GM21515 (cell line): ENCODE measurements around the gene GSTA4.

ENCODE experiments used
- ATAC-seq: cut with Tn5 transposase; IDR thresholded peaks from one replicate; pipeline ENCODE4 v1.9.1; 2021; ENCODE audit not compliant: unreplicated experiment

Gene GSTA4, protein sequence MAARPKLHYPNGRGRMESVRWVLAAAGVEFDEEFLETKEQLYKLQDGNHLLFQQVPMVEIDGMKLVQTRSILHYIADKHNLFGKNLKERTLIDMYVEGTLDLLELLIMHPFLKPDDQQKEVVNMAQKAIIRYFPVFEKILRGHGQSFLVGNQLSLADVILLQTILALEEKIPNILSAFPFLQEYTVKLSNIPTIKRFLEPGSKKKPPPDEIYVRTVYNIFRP

DNA sequence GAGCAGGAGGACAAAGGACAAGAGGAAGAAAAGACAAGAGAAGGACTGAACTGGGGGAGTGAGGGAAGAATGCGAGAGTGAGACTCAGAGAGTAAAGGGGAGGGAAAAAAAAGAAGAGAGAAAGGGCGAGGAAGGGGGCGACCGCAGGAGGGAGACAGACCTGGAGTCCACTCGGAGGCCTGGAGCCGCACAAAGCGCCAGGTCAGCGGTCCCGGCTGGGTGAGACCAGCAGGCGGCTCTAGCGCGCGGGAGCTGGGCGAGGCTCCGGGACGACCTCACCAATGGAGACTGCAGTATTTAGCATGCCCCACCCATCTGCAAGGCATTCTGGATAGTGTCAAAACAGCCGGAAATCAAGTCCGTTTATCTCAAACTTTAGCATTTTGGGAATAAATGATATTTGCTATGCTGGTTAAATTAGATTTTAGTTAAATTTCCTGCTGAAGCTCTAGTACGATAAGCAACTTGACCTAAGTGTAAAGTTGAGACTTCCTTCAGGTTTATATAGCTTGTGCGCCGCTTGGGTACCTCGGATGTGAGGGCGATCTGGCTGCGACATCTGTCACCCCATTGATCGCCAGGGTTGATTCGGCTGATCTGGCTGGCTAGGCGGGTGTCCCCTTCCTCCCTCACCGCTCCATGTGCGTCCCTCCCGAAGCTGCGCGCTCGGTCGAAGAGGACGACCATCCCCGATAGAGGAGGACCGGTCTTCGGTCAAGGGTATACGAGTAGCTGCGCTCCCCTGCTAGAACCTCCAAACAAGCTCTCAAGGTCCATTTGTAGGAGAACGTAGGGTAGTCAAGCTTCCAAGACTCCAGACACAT is at the start of gene GSTA4:
Gene GSTA4, minus strand, starts transcription at position 196 of the 824 bp plus-strand sequence. CDS start 1,041 bp downstream, outside the sequence.
- ATAC-seq, result peak; percentile 99

DNA sequence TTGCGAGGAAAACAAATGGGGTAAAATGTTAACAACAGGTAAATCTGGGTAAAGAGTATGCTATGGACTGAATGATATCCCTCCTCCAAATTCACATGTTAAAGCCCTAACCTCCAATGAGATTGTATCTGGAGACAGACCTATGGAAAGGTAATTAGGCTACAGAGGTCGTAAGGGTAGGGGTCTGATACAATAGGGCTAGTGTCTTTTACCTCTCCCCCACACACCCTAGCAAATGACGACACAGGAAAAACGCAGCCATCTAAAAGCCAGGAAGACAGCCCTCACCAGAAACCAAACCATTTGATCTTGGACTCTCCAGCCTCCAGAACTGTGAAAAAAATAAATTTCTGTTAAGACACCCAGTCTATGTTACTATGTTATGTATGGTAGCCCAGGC is 49.5 kb upstream of the GSTA4 start:
- no peak for ATAC-seq

DNA sequence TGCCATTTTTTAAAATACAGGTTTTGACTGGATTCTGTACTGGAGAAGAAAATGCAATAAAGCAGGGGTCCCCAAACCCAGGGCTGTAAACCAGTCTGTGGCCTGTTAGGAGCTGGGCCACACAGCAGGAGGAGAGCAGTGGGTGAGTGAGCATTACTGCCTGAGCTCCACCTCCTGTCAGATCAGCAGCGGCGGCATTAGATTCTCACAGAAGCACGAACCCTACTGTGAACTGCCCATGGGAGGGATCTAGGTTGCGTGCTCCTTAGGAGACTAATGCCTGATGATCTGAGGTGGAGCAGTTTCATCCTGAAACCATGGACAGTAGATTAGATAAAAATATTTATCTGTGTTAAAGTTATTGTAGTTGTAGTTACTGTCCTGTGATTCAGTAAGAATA is 49.0 kb upstream of the GSTA4 start:
- ATAC-seq, result no peak

DNA sequence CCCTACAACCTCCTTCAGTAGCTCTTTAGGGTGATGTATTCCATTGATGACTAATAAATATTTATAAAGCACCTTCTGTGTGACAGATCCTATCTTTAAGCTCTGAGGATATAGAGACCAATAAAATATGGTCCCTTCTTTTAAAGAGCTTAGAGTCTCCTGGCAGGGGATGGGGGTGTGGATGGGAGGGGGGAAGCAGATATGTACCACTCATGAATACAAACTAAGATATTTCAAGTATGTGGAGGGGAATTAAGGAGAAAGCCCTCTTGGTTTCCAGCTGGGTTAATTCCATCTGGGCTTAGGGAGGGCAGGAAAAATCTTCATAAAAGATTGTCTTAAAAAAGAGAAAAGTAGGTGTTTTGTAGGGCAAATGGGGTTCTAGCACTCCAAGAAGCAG is 48.5 kb upstream of the GSTA4 start:
- ATAC-seq, result no peak

DNA sequence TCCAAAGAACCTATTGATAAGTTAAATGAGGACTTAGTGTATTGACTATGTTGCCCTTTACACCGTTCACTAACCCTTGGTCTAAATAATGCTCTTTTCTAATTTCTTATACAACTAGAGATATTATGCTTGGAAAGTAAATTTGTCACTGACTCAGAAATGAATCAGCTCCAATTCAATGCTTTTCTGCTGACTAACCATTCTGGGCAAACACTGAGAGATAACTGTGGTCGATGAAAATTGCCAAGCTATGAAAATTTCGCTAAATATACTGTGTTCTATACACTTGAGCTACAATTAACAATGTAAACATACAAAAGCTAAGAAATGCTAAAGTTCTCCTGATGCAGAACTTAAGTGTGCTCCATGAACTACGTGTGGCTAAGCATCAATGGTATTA is 47.0 kb upstream of the GSTA4 start:
- no peak for ATAC-seq

DNA sequence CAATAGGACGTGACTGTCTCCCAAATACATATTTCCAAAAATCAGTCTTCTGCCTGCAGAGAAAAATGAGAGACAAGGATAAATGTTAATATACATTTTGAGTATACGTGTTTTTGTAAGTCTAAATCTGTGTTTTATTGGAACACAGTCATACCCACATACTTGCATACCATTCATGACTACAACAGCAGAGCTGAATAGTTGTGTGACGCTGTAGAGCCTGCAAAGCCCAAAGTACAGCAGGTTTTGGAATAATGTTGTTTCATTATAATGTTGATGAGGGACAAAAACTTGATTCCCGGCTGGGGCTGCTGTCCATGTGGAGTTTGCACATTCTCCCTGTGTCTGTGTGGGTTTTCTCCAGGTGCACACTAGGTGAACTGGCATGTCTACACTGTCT is 46.3 kb upstream of the GSTA4 start:
- ATAC-seq, result no peak

DNA sequence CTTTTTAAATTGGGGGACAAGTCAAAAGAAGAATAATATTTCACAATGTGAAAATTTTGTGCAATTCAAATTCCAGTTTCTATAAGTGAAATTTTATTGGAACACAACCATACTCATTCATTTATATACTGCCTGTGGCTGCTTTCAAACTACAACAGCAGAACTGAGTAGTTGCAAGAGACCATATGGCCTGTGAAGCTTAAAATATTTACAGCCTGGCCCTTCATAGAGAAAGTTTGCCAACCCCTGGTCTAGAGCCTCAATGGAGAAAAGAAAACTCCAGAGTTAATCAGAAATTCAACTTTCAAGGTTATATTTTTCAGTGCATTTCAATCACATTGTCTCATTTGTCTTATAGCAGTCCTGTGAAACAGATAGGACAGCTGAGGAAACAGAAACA is 43.5 kb upstream of the GSTA4 start:
- no peak for ATAC-seq

DNA sequence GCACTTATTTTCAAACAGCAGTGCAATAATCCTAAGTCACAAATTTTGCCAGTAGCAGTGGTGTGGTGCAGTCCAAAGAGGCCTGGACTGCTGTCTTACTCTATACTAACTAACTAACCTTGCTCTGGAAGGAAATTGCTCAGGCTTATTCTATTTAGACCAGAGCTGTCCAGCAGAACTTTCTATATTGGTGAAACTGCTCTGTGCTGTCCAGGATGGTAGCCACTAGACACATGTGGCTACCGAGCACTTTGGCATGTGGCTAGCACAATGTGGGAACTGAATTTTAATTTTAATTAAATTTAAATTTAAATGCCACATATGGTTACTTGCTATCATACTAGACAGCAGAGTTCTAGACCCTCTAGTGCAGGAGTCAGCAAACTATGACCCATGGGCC is 43.1 kb upstream of the GSTA4 start:
- ATAC-seq, result no peak

DNA sequence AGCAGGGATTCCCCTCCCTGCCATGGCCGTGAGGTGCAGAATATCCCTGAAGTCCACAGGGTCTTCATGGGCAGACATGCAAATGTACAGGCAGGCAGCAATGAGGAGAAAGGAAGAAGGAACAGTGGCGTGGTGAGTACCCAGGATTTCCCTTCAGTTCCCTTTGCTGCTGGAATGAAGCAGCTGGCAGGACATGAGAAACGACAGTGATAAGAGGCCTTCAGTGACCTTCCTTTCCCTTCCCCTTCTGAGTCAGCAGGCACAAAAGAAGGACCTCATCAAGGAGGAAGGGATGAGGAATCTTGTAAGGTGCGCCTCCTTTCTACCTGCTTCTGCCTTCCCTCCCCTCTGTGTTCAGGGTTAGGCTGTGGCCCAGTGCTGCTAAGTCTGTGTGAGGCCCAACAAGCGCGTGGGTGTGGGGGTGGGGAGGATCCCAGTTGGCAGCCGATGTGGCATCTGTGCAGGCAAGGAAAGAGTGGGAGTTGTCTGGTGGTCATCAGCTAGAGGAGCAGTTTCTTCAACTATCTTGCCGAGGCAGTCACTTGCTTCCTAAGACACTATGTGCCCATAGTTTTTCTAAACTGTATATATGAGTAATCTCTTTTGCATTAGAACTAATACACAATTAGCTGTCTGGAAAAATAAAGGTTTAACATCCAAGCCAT is 40.6 kb upstream of the GSTA4 start:
- no peak for ATAC-seq

DNA sequence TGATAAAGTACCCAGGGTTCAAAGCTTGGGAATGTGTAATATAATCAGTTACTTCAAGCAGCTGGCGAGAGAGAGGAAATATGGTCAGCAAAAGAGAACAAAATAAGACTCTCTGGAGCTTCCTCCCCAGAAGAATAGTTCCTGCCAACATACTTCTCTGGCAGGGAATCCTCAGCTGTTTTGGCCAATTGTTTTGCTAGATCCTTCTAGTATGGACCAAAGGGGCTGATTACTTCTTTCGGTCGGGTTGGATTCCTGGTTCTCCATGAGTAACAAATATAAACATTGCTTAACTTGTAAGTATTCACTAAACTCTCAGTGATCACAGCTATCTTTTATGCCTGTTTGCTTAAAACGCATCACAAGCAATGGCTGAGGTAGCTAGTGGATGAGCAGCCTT is 38.7 kb upstream of the GSTA4 start:
- ATAC-seq, result no peak

DNA sequence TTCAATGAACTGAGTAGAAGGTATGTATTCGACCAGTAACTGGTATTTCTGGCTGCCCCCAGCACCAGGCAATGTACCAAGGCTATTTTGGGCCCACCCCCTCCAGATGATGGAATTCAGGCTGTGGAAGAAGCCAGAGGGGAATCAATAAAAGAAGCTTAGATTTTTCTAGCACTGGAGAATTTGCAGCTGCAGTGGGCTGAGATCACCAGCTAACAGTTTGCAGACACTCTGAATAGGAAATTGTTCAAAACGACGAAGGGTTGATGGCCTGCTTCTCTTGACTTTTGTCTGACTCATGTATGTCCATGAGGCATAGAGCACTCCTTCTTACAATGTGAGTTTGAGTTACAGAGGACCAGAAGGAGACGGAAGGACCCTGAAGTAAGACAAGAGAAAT is 37.8 kb upstream of the GSTA4 start:
- ATAC-seq, result no peak

DNA sequence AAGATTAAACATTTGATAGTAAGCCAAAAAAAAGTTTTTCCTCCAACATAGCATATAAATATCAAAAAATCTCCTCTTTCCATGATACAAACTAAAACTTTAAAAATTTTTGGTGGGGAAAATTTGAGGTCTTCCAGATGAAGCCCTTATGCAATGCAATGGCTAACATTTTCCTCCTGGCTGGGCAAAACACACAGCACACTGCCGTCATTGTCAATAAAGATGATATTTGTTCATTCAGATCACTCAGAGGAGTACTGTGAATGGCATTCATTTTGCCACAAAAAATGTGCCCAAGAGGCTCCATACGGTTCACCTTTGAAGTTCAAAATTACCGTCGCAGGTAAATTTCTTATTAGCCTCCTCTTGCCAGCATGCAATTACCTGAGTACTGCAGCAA is 36.2 kb upstream of the GSTA4 start:
- no peak for ATAC-seq

DNA sequence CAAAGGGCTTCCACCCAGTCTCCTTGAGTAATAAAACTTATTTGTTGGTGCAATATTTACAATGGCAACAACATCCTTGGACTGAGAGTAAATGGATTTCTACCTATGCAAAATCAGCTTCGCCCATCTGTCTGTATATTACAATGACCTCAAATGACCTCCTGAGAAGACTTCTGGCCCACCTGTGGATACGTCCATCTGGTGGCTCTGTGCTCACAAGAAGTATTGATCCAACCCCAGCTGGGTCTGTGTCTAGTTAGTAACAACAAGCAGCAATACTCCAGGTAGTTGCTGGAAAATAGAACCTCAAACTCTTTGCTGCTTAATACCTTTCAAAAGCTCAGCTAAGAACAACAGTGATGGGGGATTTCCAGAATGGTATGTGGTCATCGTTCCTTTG is 34.7 kb upstream of the GSTA4 start:
- no peak for ATAC-seq

DNA sequence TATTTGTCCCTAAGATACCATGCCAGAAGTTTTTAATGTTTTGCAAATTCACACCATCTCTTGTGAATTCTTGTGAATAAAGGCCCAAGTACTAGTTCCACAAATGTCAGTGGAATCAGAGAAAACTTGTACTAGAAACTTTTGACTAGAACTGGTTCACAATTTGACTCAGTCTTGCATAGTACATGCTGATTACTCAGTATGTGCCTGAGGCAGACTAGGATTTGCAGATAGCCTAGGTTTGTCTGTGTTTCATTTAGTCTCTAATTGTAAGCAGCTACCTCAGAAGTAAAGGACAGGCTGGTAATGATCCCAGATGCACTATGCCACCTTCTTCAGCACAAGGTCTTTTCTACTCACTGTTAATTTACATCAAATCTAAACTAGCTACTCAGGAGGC is 34.2 kb upstream of the GSTA4 start:
- ATAC-seq, result no peak

DNA sequence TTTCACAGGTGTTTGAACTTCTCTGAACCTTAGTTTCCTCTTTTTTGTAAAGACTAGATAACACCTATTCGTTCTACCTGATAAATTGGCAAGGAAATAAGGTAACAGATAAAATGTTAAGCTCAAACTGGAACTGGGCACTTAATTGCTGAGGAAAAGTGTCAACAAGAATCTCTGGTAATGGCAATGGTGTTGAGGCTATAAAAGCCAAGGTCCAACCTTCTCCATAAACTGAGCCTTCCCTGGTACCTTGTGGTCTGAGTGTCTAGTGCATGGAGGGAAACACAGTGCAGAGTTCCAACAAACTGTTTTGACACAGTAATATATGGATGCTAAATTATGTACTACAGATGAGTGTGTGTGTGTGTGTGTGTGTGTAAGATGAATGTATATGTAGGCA is 33.4 kb upstream of the GSTA4 start:
- ATAC-seq, result no peak

DNA sequence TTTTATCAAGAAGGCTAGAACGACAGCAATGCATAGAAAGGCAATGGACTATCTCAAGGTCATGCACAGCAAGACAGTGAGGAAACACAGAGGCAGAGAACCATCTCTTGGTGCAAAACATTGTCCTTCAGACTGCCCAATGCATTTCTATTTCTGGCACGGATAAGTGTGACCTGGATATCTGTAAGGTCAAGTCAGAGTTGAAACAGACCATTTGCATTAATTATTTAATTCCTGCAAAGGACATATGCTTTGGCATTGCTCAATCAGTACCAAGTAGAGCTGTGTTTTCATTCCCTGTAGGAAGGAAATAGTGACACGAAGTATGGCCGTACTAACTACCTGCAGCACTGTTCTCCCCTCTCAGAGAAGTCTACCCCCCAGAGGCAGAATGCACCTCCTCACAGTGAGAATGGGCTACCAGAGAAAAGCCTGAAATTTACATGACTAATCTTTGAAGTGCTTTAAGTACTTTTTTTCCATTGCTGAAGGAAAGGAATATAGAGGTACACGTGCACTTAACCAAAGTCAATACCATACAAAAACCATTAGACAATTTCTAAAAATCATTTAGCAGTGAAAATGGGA is 32.1 kb upstream of the GSTA4 start:
- no peak for ATAC-seq

DNA sequence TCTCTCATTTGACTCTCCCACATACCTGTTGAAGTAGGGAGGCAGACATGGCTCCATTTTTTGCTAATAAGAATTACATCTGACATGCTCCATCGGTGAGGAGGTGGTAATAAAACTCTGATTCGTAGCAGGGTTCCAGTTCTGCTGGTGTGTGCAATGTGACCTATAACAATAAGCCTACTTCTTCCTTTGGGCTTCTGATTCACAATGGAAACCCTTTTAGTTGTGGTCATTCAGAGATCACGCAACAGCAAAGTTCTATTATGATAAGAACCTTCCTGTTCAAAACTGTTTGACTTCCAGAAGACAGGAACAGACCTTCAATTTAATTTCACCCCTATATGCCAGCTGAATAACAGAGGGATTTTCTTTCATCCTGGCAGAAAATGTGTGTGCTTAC is 31.4 kb upstream of the GSTA4 start:
- no peak for ATAC-seq

DNA sequence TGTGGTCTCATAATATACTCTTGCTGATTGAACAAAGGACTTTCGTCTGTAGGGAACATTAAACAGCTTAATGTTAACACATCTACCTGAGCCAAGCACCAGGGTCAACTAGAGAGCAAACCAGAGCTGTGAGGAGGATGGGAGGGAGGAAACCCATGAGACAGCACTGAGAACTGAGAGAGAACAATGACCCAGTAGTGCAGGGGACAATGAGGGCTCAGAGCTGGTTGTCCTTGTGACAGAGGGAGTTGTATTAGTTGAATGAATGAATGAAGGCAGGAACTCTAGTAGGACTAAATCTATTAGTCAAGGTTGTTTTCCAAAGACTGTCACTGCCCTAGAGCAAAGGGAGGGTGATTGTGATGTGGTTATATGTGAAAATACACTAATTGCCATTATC is 28.2 kb upstream of the GSTA4 start:
- ATAC-seq, result no peak

DNA sequence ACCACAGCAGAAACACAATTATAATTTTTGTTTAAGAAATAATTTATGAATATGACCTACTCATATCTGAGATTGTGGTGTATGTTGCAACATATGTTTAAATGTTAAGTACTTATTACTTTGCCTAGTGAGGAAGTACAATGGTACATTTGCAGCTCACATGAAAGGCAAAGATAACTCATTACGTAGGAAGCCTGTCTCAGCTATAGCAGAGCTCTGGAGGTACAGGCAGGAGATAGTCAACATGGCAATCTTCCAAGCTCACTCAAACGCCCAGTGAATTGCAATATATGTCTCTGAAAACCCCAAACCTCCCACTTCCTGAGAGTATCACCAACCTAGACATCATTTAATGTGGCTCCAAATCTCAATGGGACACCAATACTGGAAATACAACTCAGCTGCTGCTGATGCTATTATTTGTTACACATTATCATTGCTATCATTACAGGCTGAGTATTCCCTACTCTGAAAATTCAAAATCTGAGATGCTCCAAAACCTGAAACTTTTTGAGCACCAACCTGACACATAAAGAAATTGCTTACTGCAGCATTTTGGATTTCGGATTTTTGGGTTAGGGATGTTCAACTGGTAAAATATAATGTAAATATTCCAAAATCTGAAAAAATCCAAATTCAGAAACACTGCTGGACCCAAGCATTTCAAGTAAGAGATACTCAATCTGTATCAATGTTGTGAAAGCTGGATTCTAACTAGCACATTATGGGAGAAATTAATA is 25.1 kb upstream of the GSTA4 start:
- no peak for ATAC-seq

DNA sequence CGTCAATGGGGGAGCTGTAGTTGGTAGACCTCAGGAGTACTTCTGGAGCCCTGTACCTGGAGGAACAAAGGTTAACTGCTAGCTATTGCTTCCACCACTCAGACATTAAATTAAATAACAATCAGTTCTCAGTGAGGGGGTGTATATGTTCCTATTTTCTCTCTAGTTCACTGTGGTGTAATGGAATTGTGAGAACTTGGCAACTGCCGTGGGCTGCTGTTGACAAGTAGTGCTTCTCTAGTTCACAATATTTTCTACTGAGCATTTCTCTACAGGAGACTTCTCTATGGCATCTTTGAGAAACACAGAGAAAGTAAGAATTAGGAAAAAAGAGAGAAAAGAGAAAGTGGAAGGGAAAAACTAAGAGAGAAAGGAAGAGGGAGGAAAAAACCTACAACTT is 23.4 kb upstream of the GSTA4 start:
- ATAC-seq, result no peak

DNA sequence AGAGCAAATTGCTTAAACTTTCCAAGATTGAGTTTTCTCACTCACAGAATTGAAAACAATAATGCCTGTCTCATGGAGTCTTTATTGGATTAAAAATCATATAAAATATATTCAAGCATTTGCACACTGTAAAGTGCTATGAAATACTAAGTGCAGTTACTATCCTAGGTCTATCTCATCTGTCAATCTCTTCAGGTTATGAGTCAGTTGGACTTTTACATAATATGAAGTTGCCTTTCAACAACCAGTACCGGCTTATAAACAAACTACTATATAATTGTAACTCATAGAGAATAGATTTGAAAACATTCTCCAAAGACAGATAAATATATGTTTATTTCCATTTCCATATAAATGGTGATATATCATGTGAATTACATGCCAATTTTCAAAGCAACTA is 20.4 kb upstream of the GSTA4 start:
- ATAC-seq, result no peak
